Keratinocyte (primary cell): ENCODE data around the gene HOXB5.

Experiments used
- CTCF ChIP-seq, 3 experiments: IDR thresholded peaks in 1 of 3; conservative IDR thresholded peaks in 1 of 3; optimal IDR thresholded peaks in 1 of 3; 2 replicates in 2 of 3; 3 replicates in 1 of 3; pipeline versions ENCODE3 to v1.5.1; 2011; ENCODE audit warnings: low read length in 3 of 3, mild to moderate bottlenecking in 3 of 3, moderate library complexity in 2 of 3, control low read depth in 1 of 3, inconsistent platforms in 1 of 3; ENCODE audit not compliant: insufficient read depth in 2 of 3; ENCODE audit errors: extremely low read depth in 1 of 3
- EZH2 ChIP-seq: IDR thresholded peaks from one replicate; pipeline ENCODE4 v1.6.1; 2012; ENCODE audit warnings: inconsistent platforms, mild to moderate bottlenecking, low read length, moderate library complexity

- TF ChIP-seq CTCF (optimal IDR thresholded peaks at IDR 0.05 in 1 of 3, IDR thresholded peaks at IDR 0.05 in 1 of 3, conservative IDR thresholded peaks at IDR 0.05 in 1 of 3; ENCODE audit: extremely low read depth in 1 of 3, insufficient read depth in 2 of 3, low read length in 3 of 3) = no peak
- no peak for TF ChIP-seq EZH2
Measured at GRCh38 chr17:48605409-48605919, 11.9 kb upstream of the HOXB5 start.
